Measurements from ENCODE around the gene CEP112. TPM values are rescaled to one million over a fixed set of nuclear protein-coding genes. Genes with fewer than 3 reads are reported as not detected.

The CEP112 gene
- total and polyA plus RNA-seq, 2 of the 8 experiments (the other 6 are each of a cell fraction or from before 2014, with no cell fraction given) = 0.62 to 3.1 TPM

DNA sequence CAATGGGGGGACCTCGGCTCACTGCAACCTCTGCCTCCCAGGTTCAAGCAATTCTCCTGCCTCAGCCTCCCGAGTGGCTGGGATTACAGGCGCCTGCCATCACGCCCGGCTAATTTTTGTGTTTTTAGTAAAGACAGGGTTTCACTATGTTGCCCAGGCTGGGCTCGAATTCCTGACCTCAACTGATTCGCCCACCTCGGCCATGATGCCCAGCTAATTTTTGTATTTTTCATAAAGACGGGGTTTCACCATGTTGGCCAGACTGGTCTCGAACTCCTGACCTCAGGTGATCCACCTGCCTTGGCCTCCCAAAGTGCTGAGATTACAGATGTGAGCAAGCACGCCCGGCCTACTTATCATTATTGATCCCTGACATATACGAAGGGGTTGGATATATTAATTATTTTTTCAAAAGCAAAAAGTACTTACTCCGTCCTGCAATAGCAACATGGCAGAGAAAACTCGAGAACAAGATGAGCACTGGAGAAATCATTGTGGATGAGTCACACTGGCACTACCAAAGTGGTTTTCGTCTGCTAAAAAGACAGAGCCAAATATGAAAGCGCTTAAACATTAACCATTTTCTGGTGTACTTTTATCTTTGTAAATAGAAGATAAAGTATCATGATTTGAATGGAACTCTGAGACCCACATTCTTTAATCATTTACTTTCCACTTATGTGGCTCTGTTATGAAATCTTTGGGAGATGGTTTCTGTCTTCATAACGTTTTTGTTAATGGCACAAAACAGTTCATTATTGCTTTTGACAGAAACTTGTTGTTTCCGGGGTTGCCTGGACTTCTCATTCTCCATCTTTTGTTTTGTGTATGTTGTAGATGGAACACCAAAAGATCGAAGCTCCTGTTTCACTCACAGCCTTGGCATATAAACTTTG, 37.2 kb upstream of the CEP112 start, which contains the start of gene APOH (continued):
- TF ChIP-seq TAF1 (IDR thresholded peaks at IDR 0.05; ENCODE audit: low read depth, low read length) (no peak), JUND (IDR thresholded peaks at IDR 0.05; ENCODE audit: low read length) (no peak), TEAD4 (IDR thresholded peaks at IDR 0.05; ENCODE audit: low read depth, low read length) (no peak), SP2 (IDR thresholded peaks at IDR 0.05; ENCODE audit: low read length) (no peak), RNF2 (IDR thresholded peaks at IDR 0.05; ENCODE audit: borderline replicate concordance, low read depth, low read length, missing control alignments, poor library complexity, severe bottlenecking) (no peak), CREB1 (IDR thresholded peaks at IDR 0.05) (no peak), ATF3 (IDR thresholded peaks at IDR 0.05; ENCODE audit: insufficient read depth, low read depth, low read length) (no peak)

Data from H1 (cell line).